Fibroblast of mammary gland (primary cell): ENCODE results near the gene PM20D2.
A peak's percentile ranks its signal among the peaks of the same experiment; 100 is the strongest.
"Not testable (repeated sequence)": the region's sequence is repeated elsewhere in the genome, so short reads cannot be mapped to it uniquely, and the experiment has no call there.

ENCODE experiments used
- DNase-seq: peaks from one replicate; pipeline ENCODE4 v3.0.0-alpha.2; 2010; ENCODE audit warnings: low read depth
- H3K4me3 ChIP-seq: 2 replicates; pipeline ENCODE4 v1.5.1; 2011; ENCODE audit warnings: low read depth, mild to moderate bottlenecking, low read length, moderate library complexity; ENCODE audit not compliant: control insufficient read depth
- CTCF ChIP-seq: conservative IDR thresholded peaks from 2 replicates; pipeline ENCODE4 v1.5.1; 2011; ENCODE audit warnings: low read depth, low read length, inconsistent platforms; ENCODE audit not compliant: control insufficient read depth, insufficient read depth

Gene PM20D2

GRCh38 chr6:89117211-89118108 lies 28.4 kb upstream of the PM20D2 start, which contains the start of gene SRSF12:
SRSF12 (minus strand) TSS chr6:89118071; CDS start chr6:89117887, 184 bp downstream.
- no peak for DNase-seq
- TF ChIP-seq CTCF = no peak
- H3K4me3 ChIP-seq = peak within 1 kb of the TSS; percentile 49

- no peak for TF ChIP-seq CTCF
- no peak for DNase-seq
- H3K4me3 ChIP-seq = no peak overlapping the region
Measured at GRCh38 chr6:89118931-89119330, 26.9 kb upstream of the PM20D2 start.

GRCh38 chr6:89120371-89120770 lies 25.5 kb upstream of the PM20D2 start:
- DNase-seq = peak; percentile 57
- no peak overlapping the region for H3K4me3 ChIP-seq
- no peak for TF ChIP-seq CTCF

GRCh38 chr6:89121934-89122333 lies 23.9 kb upstream of the PM20D2 start:
- no peak for DNase-seq
- no peak for TF ChIP-seq CTCF

DNA sequence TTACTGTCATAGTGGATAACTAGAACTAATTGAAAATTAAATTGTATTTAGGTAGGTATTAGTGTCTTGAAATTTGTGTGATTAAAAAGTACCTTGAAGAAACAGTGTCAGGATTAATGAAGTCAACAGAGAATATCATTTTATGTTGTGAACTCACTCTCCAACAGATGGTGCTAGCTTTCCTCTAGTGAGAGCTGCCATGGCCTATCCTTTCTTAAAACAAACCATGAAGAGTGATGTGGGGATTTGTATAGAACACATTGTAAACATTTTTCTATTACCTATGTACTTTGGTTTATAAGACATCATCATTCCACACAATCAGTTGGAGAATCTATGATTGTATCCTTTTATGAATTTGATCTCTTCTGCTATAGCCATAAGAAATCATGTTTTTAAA lies 23.2 kb upstream of the PM20D2 start:
- peak; percentile 58 for TF ChIP-seq CTCF
- H3K4me3 ChIP-seq = no peak overlapping the region
- peak; percentile 50 for DNase-seq

More at GRCh38 chr6:89121934-89122333, 23.9 kb upstream of the PM20D2 start:
- no peak overlapping the region for H3K4me3 ChIP-seq

GRCh38 chr6:89128256-89128671 lies 17.6 kb upstream of the PM20D2 start:
- not testable (repeated sequence) for H3K4me3 ChIP-seq, DNase-seq

DNA sequence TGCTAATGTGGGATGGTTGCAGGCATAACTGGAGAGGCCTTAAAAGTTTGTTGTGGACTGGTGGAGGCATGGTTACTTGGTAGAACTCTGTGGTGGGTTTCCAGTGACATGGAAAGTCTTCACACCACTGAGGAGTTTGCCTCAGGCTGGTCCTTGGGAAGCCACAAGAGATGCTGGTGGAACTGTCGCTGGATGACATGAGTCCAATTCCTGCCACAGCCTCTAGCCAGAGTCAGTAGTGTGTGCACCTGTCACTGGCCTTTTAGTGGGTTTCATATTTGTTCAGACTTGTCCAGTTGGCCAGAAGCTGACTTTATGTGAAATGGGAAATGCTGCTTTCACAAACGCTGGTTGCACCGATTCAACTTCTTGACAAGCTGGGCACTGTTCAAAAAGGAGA lies 14.3 kb upstream of the PM20D2 start:
- no peak for TF ChIP-seq CTCF
- no peak overlapping the region for H3K4me3 ChIP-seq
- DNase-seq = no peak
